ENCODE results near the gene ZNF45. TPM values are rescaled to one million over a fixed set of nuclear protein-coding genes. Genes with fewer than 3 reads are reported as not detected.

Gene ZNF45
- total and polyA plus RNA-seq, 2 of the 4 experiments (the other 2 are of a cell fraction): 7.6 to 18.1 TPM

DNA sequence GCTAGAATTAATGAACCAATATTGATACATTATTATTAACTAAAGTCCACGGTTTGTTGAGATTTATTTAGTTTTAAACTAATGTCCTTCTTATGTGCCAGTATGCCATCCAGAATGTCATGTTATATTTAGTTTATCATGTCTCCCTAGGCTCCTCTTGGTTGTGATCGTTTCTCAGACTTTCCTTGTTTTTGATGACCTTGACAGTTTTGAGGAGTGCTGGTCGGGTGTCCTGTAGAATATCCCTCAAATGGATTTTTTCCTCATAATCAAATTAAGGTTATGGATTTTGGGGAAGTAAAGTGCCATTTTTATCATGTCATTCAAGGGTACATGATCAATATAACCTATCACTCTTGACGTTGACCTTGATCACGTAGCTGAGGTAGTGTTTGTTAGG is 6.1 kb upstream of the ZNF45 start:
- Histone ChIP-seq H3K9ac (ENCODE audit: low read depth, low read length) (no peak overlapping the region), H3K79me1 (ENCODE audit: low read depth in 1 of 2, low read length in 2 of 2) (no peaks in the 10 kb centered on the region), H3K56ac (ENCODE audit: extremely low read depth, insufficient read depth, low read length) (no peak overlapping the region), H2BK120ac (ENCODE audit: low read depth, low read length) (no peak overlapping the region), H4K5ac (ENCODE audit: low read depth, low read length) (no peak overlapping the region), H3K18ac (ENCODE audit: low read depth, low read length) (no peak overlapping the region), H2AK9ac (replicated peaks; ENCODE audit: low read depth, low read length, poor library complexity) (no peak overlapping the region), H2AK5ac (ENCODE audit: low read depth, low read length) (no peak overlapping the region), H3K4me2 (ENCODE audit: low read depth, low read length) (no peak overlapping the region), H2BK20ac (ENCODE audit: low read depth, low read length) (no peak overlapping the region), H3K4me3 (ENCODE audit: insufficient read depth, low read depth, low read length) (no peak overlapping the region), H3K14ac (replicated peaks; ENCODE audit: low read depth, low read length) (no peak overlapping the region), H4K20me1 (ENCODE audit: insufficient read depth, low read length) (no peaks in the 10 kb centered on the region), H3K9me3 (ENCODE audit: control insufficient read depth, insufficient read depth, low read length) (no peaks in the 10 kb centered on the region), H3K4ac (ENCODE audit: low read depth, low read length) (no peak overlapping the region), H3K27ac (ENCODE audit: insufficient read depth, low read length) (no peak overlapping the region), H3K23ac (ENCODE audit: low read depth, low read length) (no peak overlapping the region), H3K9me1 (ENCODE audit: insufficient read depth, low read length) (no peaks in the 10 kb centered on the region), H3K27me3 (ENCODE audit: control insufficient read depth, insufficient read depth, low read length) (no peaks in the 10 kb centered on the region), H3K4me1 (ENCODE audit: control insufficient read depth, insufficient read depth, low read length) (no peaks in the 10 kb centered on the region), H4K8ac (ENCODE audit: low read depth in 2 of 2, low read length in 2 of 2) (no peak overlapping the region), H2BK5ac (ENCODE audit: low read depth, low read length, poor library complexity, severe bottlenecking) (no peak overlapping the region), H3K36me3 (ENCODE audit: control insufficient read depth, insufficient read depth, low read length) (no peaks in the 10 kb centered on the region), H2AFZ (replicated peaks; ENCODE audit: low read length, poor library complexity) (no peak overlapping the region), H4K91ac (ENCODE audit: insufficient read depth, low read depth, low read length) (no peak overlapping the region), H2BK15ac (ENCODE audit: low read depth, low read length) (no peak overlapping the region)
- dilution Hi-C loops (cut with HindIII; ENCODE audit: low sequenced_read_pairs, unreplicated experiment): no loop called here
- no CpG with 5 or more reads among the region's 5 CpGs for WGBS, 2 experiments (ENCODE audit: extremely low coverage in 2 of 2, insufficient read length in 1 of 2)
- TF ChIP-seq POLR2A (IDR thresholded peaks at IDR 0.05; ENCODE audit: low read depth, low read length) (no peak), MAFK (IDR thresholded peaks at IDR 0.05; ENCODE audit: low read depth, low read length) (peak; percentile 70)
- no TSS peak for BruUV-seq (replicated peaks)
- intact Hi-C loops (cut with micrococcal nuclease): no loop called here
- ATAC-seq (ENCODE audit: low read depth) (no peak), DNase-seq (no peak)
- in situ Hi-C loops (cut with MboI; ENCODE audit: low sequenced_read_pairs): no loop called here
- ChIA-PET POLR2A (ENCODE audit: unreplicated experiment) (no interaction called here), CTCF (interaction anchor here (0.6 kb wide), 1 partner anchor 16 kb away, joined by 3 read pairs; no protein-coding TSS in a partner anchor)
